Tibial nerve (tissue), 4 donors: ENCODE results near the gene FAM217A. TPM values are rescaled to one million over a fixed set of nuclear protein-coding genes. Genes with fewer than 3 reads are reported as not detected.

Experiments used
- DNase-seq, 2 donors: peaks; one replicate each; pipeline ENCODE4 v3.0.0-alpha.2; 2019; ENCODE audit warnings: low spot score in 2 of 2
- H3K27ac ChIP-seq, 4 donors: fragments of 200-600 bp; sonication (generic) in 3 of 4; one replicate each; pipeline ENCODE4 v1.5.1; 2017 to 2019; ENCODE audit warnings: mild to moderate bottlenecking in 1 of 4
- H3K27me3 ChIP-seq, 2 donors: fragments of 200-600 bp; sonication (generic) in 1 of 2; one replicate each; pipeline versions ENCODE4 v1.5.1 to v1.6.0; 2017 to 2019
- H3K36me3 ChIP-seq, 3 donors: fragments of 200-600 bp; sonication (generic); one replicate each; pipeline ENCODE4 v1.5.1; 2018 to 2019
- H3K4me1 ChIP-seq, 4 donors: fragments of 200-600 bp; sonication (generic) in 3 of 4; one replicate each; pipeline ENCODE4 v1.5.1; 2017 to 2019
- H3K4me3 ChIP-seq, 4 donors: fragments of 200-600 bp; sonication (generic) in 3 of 4; one replicate each; pipeline ENCODE4 v1.5.1; 2017 to 2019; ENCODE audit warnings: mild to moderate bottlenecking in 1 of 4, moderate library complexity in 1 of 4
- H3K9me3 ChIP-seq, 4 donors: fragments of 200-600 bp; sonication (generic) in 3 of 4; one replicate each; pipeline ENCODE4 v1.5.1; 2017 to 2019
- EP300 ChIP-seq, 2 donors: sonication (generic); formaldehyde crosslinking; IDR thresholded peaks; one replicate each; pipeline ENCODE4 v1.6.1; 2017; ENCODE audit warnings: antibody characterized with exemption in 2 of 2, mild to moderate bottlenecking in 1 of 2
- POLR2A ChIP-seq, 2 donors: fragments of 450-650 bp; IDR thresholded peaks; one replicate each; pipeline ENCODE4 v1.6.1; 2017; ENCODE audit warnings: antibody characterized with exemption in 2 of 2, mild to moderate bottlenecking in 2 of 2, moderate library complexity in 2 of 2
- WGBS, 2 donors: methylation state at CpG; one replicate each; pipeline ENCODE4 v1.1.5; 2018; 5-methylcytosine and 5-hydroxymethylcytosine counted together
- total RNA-seq, 4 donors: library from RNA; depleted of rRNA; stranded (reverse); fragments of >200 nt; gene quantifications; one replicate each; pipeline ENCODE4 v1.1.0, GENCODE V29; 2016
- TF ChIP-seq, protein P1 (sequence below), 5 experiments: fragments of 200-600 bp in 3 of 5; fragments of 450-650 bp in 2 of 5; sonication (generic) in 3 of 5; IDR thresholded peaks; one replicate each; pipeline ENCODE4 v1.5.1; 2016 to 2019; ENCODE audit warnings: antibody characterized with exemption in 5 of 5, mild to moderate bottlenecking in 3 of 5, moderate library complexity in 2 of 5

FAM217A gene
- total RNA-seq, 4 donors from 2014 or later, result not detected

DNA sequence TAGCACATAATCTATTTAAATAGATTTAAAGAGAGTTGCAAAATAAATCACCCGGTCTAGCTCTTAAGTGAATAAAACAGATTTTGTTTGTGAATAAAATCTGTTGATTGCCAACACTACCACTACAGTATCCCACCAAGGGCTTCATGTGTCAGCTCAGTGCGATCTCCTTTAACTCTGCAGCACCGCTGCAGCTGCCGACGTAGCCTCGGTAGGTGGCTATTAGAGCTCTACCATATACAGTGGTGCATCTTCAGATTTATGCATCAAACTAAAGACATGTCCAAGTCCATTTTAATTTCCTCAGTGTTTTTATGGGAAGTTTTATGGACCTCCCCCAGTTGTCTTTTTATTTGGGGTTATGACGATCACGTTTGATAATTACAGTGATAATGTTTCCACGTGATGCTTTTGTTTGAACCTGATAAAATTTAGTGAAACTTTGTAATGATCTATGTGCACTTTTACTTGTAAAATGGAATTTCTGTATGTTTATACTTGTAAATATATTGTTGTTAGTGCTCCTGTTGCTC is 29.7 kb upstream of the FAM217A start:
- H3K27me3 ChIP-seq, result no peaks in the 10 kb centered on the region
- WGBS, 2 donors, result 81 to 84% methylated on average over 9 of the region's 9 CpGs
- H3K4me1 ChIP-seq, result peaks cover 0 to 13% (median 3%) of the 10 kb centered on the region in 4 donors
- peaks cover 0 to 13% (median 0%) of the 10 kb centered on the region in 4 donors for H3K9me3 ChIP-seq
- TF ChIP-seq EP300 (IDR thresholded peaks at IDR 0.05), result no peak
- no peak for TF ChIP-seq POLR2A (IDR thresholded peaks at IDR 0.05)
- TF ChIP-seq, protein P1, sequence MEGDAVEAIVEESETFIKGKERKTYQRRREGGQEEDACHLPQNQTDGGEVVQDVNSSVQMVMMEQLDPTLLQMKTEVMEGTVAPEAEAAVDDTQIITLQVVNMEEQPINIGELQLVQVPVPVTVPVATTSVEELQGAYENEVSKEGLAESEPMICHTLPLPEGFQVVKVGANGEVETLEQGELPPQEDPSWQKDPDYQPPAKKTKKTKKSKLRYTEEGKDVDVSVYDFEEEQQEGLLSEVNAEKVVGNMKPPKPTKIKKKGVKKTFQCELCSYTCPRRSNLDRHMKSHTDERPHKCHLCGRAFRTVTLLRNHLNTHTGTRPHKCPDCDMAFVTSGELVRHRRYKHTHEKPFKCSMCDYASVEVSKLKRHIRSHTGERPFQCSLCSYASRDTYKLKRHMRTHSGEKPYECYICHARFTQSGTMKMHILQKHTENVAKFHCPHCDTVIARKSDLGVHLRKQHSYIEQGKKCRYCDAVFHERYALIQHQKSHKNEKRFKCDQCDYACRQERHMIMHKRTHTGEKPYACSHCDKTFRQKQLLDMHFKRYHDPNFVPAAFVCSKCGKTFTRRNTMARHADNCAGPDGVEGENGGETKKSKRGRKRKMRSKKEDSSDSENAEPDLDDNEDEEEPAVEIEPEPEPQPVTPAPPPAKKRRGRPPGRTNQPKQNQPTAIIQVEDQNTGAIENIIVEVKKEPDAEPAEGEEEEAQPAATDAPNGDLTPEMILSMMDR (IDR thresholded peaks at IDR 0.05), result no peak
- H3K4me3 ChIP-seq, result no peak overlapping the region
- no peak for DNase-seq
- H3K27ac ChIP-seq, result no peak overlapping the region
- H3K36me3 ChIP-seq, result no peaks in the 10 kb centered on the region

DNA sequence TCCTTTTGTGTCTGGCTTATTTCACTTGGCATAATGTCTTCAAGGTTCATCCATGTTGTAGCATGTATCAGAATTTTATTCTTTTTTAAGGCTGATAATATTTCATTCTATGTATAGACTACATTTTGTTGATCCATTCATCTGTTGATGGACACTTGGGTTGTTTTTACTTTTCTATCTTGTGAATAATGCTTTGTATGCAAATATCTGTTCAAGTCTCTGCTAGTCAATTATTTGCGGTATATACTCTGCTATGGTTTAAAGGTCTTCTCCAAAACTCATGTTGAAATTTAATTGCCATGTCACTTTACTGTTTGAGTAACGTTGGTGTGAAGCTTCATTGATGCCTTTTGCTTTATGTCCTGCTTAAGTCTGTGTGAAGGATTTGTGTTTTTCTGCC is 28.9 kb upstream of the FAM217A start:
- TF ChIP-seq POLR2A (IDR thresholded peaks at IDR 0.05) (no peak), EP300 (IDR thresholded peaks at IDR 0.05) (no peak)
- TF ChIP-seq, protein P1 (IDR thresholded peaks at IDR 0.05), result no peak
- WGBS, 2 donors, result 76% methylated on average over 2 of the region's 2 CpGs

GRCh38 chr6:4105980-4106536 is 27.1 kb upstream of the FAM217A start:
- Histone ChIP-seq H3K4me3 (no peak overlapping the region), H3K27me3 (no peaks in the 10 kb centered on the region), H3K4me1 (peaks cover 0 to 13% (median 3%) of the 10 kb centered on the region in 4 donors), H3K27ac (no peak overlapping the region), H3K36me3 (no peaks in the 10 kb centered on the region), H3K9me3 (no peaks in the 10 kb centered on the region)
- DNase-seq, result no peak
- TF ChIP-seq, protein P1 (IDR thresholded peaks at IDR 0.05), result no peak
- TF ChIP-seq POLR2A (IDR thresholded peaks at IDR 0.05) (no peak), EP300 (IDR thresholded peaks at IDR 0.05) (no peak)
- WGBS, 2 donors, result 72 to 78% methylated on average over 4 of the region's 4 CpGs

More for the DNA sequence above, 28.9 kb upstream of the FAM217A start:
- H3K27me3 ChIP-seq, result no peaks in the 10 kb centered on the region
- no peak overlapping the region for H3K27ac ChIP-seq
- peaks cover 0 to 13% (median 3%) of the 10 kb centered on the region in 4 donors for H3K4me1 ChIP-seq
- no peak overlapping the region for H3K4me3 ChIP-seq
- H3K9me3 ChIP-seq, result peaks cover 0 to 10% (median 0%) of the 10 kb centered on the region in 4 donors
- no peaks in the 10 kb centered on the region for H3K36me3 ChIP-seq
- DNase-seq, result no peak

DNA sequence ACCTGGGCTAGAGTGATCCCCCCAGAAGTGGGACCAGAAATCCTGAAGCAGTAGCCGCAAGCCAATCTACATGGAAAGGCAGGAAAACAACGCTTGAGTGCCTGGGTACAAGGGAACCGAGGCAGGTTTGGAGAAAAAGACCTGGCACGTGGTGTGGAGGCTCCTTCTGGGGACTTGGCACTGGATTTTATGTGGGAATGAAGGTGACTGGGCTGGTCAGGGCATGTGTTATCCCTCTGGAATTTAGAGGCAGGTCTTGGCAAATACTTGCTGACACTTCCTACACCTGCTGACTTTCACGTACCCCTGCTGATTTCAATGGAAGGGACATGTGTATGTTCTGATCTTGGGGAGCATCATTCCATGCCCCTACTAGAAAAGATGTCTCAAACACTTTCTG is 25.0 kb upstream of the FAM217A start:
- Histone ChIP-seq H3K4me3 (no peak overlapping the region), H3K4me1 (peaks cover 0 to 4% (median 0%) of the 10 kb centered on the region in 4 donors), H3K27ac (no peak overlapping the region), H3K36me3 (no peaks in the 10 kb centered on the region), H3K9me3 (no peaks in the 10 kb centered on the region), H3K27me3 (no peaks in the 10 kb centered on the region)
- TF ChIP-seq EP300 (IDR thresholded peaks at IDR 0.05), result no peak
- TF ChIP-seq POLR2A (IDR thresholded peaks at IDR 0.05), result no peak
- TF ChIP-seq, protein P1 (IDR thresholded peaks at IDR 0.05), result no peak
- 87 to 94% methylated on average over 5 of the region's 5 CpGs for WGBS, 2 donors
- DNase-seq, result no peak

DNA sequence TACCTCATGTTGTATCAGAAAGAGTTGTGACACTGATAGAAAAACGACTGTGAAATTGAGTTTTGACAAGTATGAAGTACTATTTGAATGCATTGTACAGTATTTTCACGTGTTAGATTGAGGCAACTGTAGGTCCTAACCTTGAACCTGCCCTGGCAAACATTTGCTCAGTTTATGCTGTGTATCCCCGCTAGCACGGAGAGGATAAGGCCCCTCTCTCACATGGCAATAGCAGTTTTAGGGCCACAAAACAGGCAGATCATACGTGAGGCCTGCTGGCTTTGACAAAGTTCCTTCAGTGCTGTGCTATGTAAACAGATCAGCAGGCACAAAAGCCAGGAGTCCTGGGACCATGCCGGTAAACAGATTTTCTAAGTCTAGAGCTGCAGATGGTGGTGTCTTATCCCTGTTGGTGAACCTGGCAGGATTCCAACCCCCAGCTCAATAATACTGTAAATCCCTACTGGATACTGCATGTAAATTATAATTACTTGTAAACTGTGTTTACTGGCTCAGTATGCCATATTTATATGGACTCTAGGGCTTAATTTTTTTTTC is 23.8 kb upstream of the FAM217A start:
- H3K36me3 ChIP-seq, result no peaks in the 10 kb centered on the region
- no peak for DNase-seq
- WGBS, 2 donors, result 54 to 58% methylated on average over 6 of the region's 6 CpGs
- H3K4me1 ChIP-seq, result no peaks in the 10 kb centered on the region
- H3K9me3 ChIP-seq, result no peaks in the 10 kb centered on the region
- TF ChIP-seq, protein P1 (IDR thresholded peaks at IDR 0.05), result no peak
- no peaks in the 10 kb centered on the region for H3K27me3 ChIP-seq
- H3K4me3 ChIP-seq, result no peak overlapping the region
- H3K27ac ChIP-seq, result no peak overlapping the region
